HepG2 (cell line): ENCODE measurements around the gene SRSF6. TPM values are rescaled to one million over a fixed set of nuclear protein-coding genes. Genes with fewer than 3 reads are reported as not detected.

Source experiments
- CEBPG ChIP-seq: IDR thresholded peaks from 2 replicates; pipeline ENCODE4 v1.6.1; 2016
- CENPT ChIP-seq: sonication (generic); formaldehyde crosslinking; IDR thresholded peaks from 2 replicates; pipeline ENCODE4 v1.8.0; 2022; ENCODE audit warnings: low read depth, mild to moderate bottlenecking, moderate library complexity, missing genetic modification reagents
- ETV5 ChIP-seq: IDR thresholded peaks from 2 replicates; pipeline ENCODE4 v1.6.1; 2018; ENCODE audit warnings: missing biosample characterization, missing genetic modification reagents, inconsistent platforms, borderline replicate concordance
- FOXP1 ChIP-seq, 2 experiments: fragments of 450-650 bp in 1 of 2; IDR thresholded peaks; 2 replicates each; pipeline ENCODE4 v1.6.1; 2017 to 2018; ENCODE audit warnings: antibody characterized with exemption in 1 of 2
- GATAD2A ChIP-seq: IDR thresholded peaks from 2 replicates; pipeline ENCODE4 v1.6.1; 2016
- GTF3A ChIP-seq: sonication (generic); formaldehyde crosslinking; conservative IDR thresholded peaks from 2 replicates; pipeline ENCODE4 v1.4.0; 2020; ENCODE audit warnings: mild to moderate bottlenecking, missing genetic modification reagents
- MBD4 ChIP-seq: IDR thresholded peaks from 2 replicates; pipeline ENCODE4 v1.6.1; 2012; ENCODE audit warnings: low read length, inconsistent platforms, borderline replicate concordance
- RBM39 ChIP-seq: fragments of 200-400 bp; formaldehyde crosslinking; IDR thresholded peaks from one replicate; pipeline ENCODE4 v1.6.1; 2018; ENCODE audit warnings: antibody characterized with exemption, mild to moderate bottlenecking, low read depth, low read length; ENCODE audit not compliant: poor library complexity, severe bottlenecking
- RFXAP ChIP-seq: sonication (generic); formaldehyde crosslinking; IDR thresholded peaks from 2 replicates; pipeline ENCODE4 v1.4.0; 2020; ENCODE audit warnings: missing genetic modification reagents, borderline replicate concordance
- ZNF337 ChIP-seq: sonication (generic); formaldehyde crosslinking; IDR thresholded peaks from 2 replicates; pipeline ENCODE4 v1.5.1; 2020; ENCODE audit warnings: missing genetic modification reagents, low read depth, mild to moderate bottlenecking, borderline replicate concordance
- ZNF441 ChIP-seq: sonication (generic); formaldehyde crosslinking; IDR thresholded peaks from 2 replicates; pipeline ENCODE4 v1.7.0; 2021; ENCODE audit warnings: missing genetic modification reagents, borderline replicate concordance
- ZNF670 ChIP-seq: sonication (generic); formaldehyde crosslinking; IDR thresholded peaks from 2 replicates; pipeline ENCODE4 v1.8.0; 2022; ENCODE audit warnings: mild to moderate bottlenecking, missing genetic modification reagents, borderline replicate concordance
- ZNF75D ChIP-seq: sonication (generic); formaldehyde crosslinking; IDR thresholded peaks from 2 replicates; pipeline ENCODE4 v1.8.1; 2023; ENCODE audit warnings: missing genetic modification reagents, mild to moderate bottlenecking, borderline replicate concordance
- polyA plus RNA-seq, 8 experiments: library from polyadenylated mRNA; depleted of rRNA in 3 of 8; stranded (reverse) in 7 of 8; unstranded in 1 of 8; fragments of >200 nt; fragmentation: Illumina TruSeq in 4 of 8; extraction: Trizol in 4 of 8; gene quantifications; 2 replicates each; pipeline versions ENCODE4 v1.2.1 to v1.2.3, GENCODE V29; 2011 to 2016; ENCODE audit warnings: low read depth in 4 of 8, missing spikeins in 1 of 8, mixed read lengths in 1 of 8; ENCODE audit not compliant: insufficient read depth in 1 of 8
- total RNA-seq, 5 experiments: library from RNA; depleted of rRNA; stranded (reverse); fragments of >200 nt; fragmentation: Illumina TruSeq; extraction: Trizol; gene quantifications; 2 replicates each; pipeline ENCODE4 v1.2.3, GENCODE V29; 2016; ENCODE audit warnings: low read depth in 1 of 5
- TF ChIP-seq, protein P1 (sequence below): sonication (generic); formaldehyde crosslinking; IDR thresholded peaks from 2 replicates; pipeline ENCODE4 v1.8.1; 2022; ENCODE audit warnings: mild to moderate bottlenecking, missing genetic modification reagents
- TF ChIP-seq, protein P2 (sequence below): sonication (generic); formaldehyde crosslinking; IDR thresholded peaks from 2 replicates; pipeline ENCODE4 v1.4.0; 2020; ENCODE audit warnings: missing genetic modification reagents, borderline replicate concordance
- TF ChIP-seq, protein P3 (sequence below): sonication (generic); formaldehyde crosslinking; conservative IDR thresholded peaks from 2 replicates; pipeline ENCODE4 v1.8.1; 2023; ENCODE audit warnings: missing genetic modification reagents
- TF ChIP-seq, protein P4 (sequence below): IDR thresholded peaks from 2 replicates; pipeline ENCODE4 v1.6.1; 2016
- TF ChIP-seq, protein P5 (sequence below): sonication (generic); formaldehyde crosslinking; IDR thresholded peaks from 2 replicates; pipeline ENCODE4 v1.4.0; 2020; ENCODE audit warnings: missing genetic modification reagents
- TF ChIP-seq, protein P6 (sequence below): IDR thresholded peaks from 2 replicates; pipeline ENCODE4 v1.6.1; 2012; ENCODE audit warnings: inconsistent platforms

Gene SRSF6
- total and polyA plus RNA-seq, 2 of the 13 experiments (the other 11 are each of a cell fraction or from before 2014, with no cell fraction given) = 156 to 194 TPM

DNA sequence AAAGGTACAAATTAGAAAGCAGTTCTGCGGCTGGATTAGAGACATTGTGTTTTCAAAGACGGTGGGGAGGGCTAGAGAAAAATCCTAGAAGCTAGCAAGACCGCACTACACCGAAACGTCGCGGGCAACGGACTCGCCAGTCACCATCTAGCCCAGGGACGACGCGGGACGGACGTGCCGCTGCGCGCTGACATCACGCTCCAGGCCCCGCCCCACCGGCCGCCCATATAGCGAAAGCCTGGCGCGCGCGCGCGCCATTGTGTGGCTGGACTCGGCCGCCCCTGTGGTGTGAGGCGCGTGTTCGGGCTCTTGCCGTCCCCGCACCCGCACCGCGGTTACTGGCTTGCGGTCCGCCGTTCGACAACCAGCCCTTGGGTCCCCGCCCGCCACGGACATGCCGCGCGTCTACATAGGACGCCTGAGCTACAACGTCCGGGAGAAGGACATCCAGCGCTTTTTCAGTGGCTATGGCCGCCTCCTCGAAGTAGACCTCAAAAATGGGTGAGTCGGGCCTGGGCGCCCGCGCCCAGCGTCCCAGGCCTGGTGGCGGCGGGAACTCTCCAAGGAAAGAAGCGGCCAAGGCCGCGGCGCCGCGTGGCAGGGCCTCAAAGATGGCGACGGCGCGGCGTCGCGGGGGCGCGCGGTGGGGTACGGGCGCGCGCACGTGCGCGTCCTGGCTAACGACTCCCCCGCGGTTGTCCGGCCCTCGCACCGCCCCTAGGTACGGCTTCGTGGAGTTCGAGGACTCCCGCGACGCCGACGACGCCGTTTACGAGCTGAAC, at the start of gene SRSF6 (continued):
- TF ChIP-seq, protein P1, sequence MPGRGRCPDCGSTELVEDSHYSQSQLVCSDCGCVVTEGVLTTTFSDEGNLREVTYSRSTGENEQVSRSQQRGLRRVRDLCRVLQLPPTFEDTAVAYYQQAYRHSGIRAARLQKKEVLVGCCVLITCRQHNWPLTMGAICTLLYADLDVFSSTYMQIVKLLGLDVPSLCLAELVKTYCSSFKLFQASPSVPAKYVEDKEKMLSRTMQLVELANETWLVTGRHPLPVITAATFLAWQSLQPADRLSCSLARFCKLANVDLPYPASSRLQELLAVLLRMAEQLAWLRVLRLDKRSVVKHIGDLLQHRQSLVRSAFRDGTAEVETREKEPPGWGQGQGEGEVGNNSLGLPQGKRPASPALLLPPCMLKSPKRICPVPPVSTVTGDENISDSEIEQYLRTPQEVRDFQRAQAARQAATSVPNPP (CRISPR knock-in tag) = peak; percentile 100
- TF ChIP-seq ZNF337 (CRISPR knock-in tag) (peak; percentile 88; the same call in 1 of the 2 replicates), RFXAP (CRISPR knock-in tag) (peak; percentile 91), GATAD2A (no peak), CENPT (CRISPR knock-in tag) (peak; percentile 58; the same call in 1 of the 2 replicates), ZNF75D (CRISPR knock-in tag) (peak; percentile 97; the same call in 1 of the 2 replicates), FOXP1 (IDR thresholded peaks at IDR 0.05) (no peak), FOXP1 (CRISPR knock-in tag; IDR thresholded peaks at IDR 0.05) (no peak), ZNF441 (CRISPR knock-in tag) (peak; percentile 87), MBD4 (no peak), GTF3A (CRISPR knock-in tag) (no peak; the same call in 1 of the 2 replicates), RBM39 (peak; percentile 100), ZNF670 (CRISPR knock-in tag) (peak; percentile 100), CEBPG (CRISPR knock-in tag) (no peak), ETV5 (peak; percentile 48; the same call in 1 of the 2 replicates)
- TF ChIP-seq, protein P2, sequence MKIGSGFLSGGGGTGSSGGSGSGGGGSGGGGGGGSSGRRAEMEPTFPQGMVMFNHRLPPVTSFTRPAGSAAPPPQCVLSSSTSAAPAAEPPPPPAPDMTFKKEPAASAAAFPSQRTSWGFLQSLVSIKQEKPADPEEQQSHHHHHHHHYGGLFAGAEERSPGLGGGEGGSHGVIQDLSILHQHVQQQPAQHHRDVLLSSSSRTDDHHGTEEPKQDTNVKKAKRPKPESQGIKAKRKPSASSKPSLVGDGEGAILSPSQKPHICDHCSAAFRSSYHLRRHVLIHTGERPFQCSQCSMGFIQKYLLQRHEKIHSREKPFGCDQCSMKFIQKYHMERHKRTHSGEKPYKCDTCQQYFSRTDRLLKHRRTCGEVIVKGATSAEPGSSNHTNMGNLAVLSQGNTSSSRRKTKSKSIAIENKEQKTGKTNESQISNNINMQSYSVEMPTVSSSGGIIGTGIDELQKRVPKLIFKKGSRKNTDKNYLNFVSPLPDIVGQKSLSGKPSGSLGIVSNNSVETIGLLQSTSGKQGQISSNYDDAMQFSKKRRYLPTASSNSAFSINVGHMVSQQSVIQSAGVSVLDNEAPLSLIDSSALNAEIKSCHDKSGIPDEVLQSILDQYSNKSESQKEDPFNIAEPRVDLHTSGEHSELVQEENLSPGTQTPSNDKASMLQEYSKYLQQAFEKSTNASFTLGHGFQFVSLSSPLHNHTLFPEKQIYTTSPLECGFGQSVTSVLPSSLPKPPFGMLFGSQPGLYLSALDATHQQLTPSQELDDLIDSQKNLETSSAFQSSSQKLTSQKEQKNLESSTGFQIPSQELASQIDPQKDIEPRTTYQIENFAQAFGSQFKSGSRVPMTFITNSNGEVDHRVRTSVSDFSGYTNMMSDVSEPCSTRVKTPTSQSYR (CRISPR knock-in tag) = peak; percentile 33; the same call in 1 of the 2 replicates
- TF ChIP-seq, protein P3, sequence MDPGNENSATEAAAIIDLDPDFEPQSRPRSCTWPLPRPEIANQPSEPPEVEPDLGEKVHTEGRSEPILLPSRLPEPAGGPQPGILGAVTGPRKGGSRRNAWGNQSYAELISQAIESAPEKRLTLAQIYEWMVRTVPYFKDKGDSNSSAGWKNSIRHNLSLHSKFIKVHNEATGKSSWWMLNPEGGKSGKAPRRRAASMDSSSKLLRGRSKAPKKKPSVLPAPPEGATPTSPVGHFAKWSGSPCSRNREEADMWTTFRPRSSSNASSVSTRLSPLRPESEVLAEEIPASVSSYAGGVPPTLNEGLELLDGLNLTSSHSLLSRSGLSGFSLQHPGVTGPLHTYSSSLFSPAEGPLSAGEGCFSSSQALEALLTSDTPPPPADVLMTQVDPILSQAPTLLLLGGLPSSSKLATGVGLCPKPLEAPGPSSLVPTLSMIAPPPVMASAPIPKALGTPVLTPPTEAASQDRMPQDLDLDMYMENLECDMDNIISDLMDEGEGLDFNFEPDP = no peak; the same call in 1 of the 2 replicates
- TF ChIP-seq, protein P4, sequence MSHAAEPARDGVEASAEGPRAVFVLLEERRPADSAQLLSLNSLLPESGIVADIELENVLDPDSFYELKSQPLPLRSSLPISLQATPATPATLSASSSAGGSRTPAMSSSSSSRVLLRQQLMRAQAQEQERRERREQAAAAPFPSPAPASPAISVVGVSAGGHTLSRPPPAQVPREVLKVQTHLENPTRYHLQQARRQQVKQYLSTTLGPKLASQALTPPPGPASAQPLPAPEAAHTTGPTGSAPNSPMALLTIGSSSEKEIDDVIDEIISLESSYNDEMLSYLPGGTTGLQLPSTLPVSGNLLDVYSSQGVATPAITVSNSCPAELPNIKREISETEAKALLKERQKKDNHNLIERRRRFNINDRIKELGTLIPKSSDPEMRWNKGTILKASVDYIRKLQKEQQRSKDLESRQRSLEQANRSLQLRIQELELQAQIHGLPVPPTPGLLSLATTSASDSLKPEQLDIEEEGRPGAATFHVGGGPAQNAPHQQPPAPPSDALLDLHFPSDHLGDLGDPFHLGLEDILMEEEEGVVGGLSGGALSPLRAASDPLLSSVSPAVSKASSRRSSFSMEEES (CRISPR knock-in tag) = peak; percentile 67
- TF ChIP-seq, protein P5, sequence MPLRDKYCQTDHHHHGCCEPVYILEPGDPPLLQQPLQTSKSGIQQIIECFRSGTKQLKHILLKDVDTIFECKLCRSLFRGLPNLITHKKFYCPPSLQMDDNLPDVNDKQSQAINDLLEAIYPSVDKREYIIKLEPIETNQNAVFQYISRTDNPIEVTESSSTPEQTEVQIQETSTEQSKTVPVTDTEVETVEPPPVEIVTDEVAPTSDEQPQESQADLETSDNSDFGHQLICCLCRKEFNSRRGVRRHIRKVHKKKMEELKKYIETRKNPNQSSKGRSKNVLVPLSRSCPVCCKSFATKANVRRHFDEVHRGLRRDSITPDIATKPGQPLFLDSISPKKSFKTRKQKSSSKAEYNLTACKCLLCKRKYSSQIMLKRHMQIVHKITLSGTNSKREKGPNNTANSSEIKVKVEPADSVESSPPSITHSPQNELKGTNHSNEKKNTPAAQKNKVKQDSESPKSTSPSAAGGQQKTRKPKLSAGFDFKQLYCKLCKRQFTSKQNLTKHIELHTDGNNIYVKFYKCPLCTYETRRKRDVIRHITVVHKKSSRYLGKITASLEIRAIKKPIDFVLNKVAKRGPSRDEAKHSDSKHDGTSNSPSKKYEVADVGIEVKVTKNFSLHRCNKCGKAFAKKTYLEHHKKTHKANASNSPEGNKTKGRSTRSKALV (CRISPR knock-in tag) = peak; percentile 88
- TF ChIP-seq, protein P6, sequence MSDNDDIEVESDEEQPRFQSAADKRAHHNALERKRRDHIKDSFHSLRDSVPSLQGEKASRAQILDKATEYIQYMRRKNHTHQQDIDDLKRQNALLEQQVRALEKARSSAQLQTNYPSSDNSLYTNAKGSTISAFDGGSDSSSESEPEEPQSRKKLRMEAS = peak; percentile 99
